ENCODE results near the gene KCNRG. TPM values are rescaled to one million over a fixed set of nuclear protein-coding genes. Genes with fewer than 3 reads are reported as not detected.

KCNRG gene
- total RNA-seq, 1 donor from 2014 or later: 3.1 TPM

GRCh38 chr13:50006426-50007135, 8.7 kb upstream of the KCNRG start:
- Mint-ChIP-seq H3K36me3 (ENCODE audit: low read depth) (peaks cover 70% of the 10 kb centered on the region), H3K27ac (peak overlapping the region; percentile 5), H3K27me3 (no peaks in the 10 kb centered on the region), H3K4me3 (no peak overlapping the region), H3K4me1 (peaks cover 22% of the 10 kb centered on the region), H3K9me3 (no peaks in the 10 kb centered on the region)
- CTCF ChIA-PET: interaction anchor here (1.9 kb wide), 1 partner anchor 905 kb away, joined by 4 read pairs; no protein-coding TSS in a partner anchor
- intact Hi-C loops (cut with micrococcal nuclease): no loop called here
- ATAC-seq (ENCODE audit: low read depth) (no peak), DNase-seq (no peak)
- POLR2A ChIA-PET: interaction anchor here (0.7 to 1.9 kb wide), 2 partner anchors 9 to 72 kb away, joined by 6 to 14 read pairs; partner anchors contain the start of gene TRIM13
- TF ChIP-seq CTCF (IDR thresholded peaks at IDR 0.05): no peak

GRCh38 chr13:50011461-50011860, 3.8 kb upstream of the KCNRG start:
- no peak for DNase-seq
- CTCF ChIA-PET: interaction anchor here (1.0 kb wide), 1 partner anchor 14 kb away, joined by 4 read pairs; the partner anchor contains the start of gene TRIM13
- Mint-ChIP-seq H3K4me1 (peaks cover 27% of the 10 kb centered on the region), H3K4me3 (no peak overlapping the region), H3K27ac (peak overlapping the region; percentile 26), H3K36me3 (ENCODE audit: low read depth) (peaks cover 73% of the 10 kb centered on the region), H3K9me3 (no peaks in the 10 kb centered on the region), H3K27me3 (no peaks in the 10 kb centered on the region)
- intact Hi-C loops (cut with micrococcal nuclease): no loop called here
- TF ChIP-seq CTCF (IDR thresholded peaks at IDR 0.05): no peak
- POLR2A ChIA-PET: interaction anchor here (1.2 to 6.4 kb wide), 4 partner anchors 12 to 71 kb away, joined by 3 to 23 read pairs (median 6); partner anchors contain the start of gene TRIM13
- no peak for ATAC-seq (ENCODE audit: low read depth)

- Mint-ChIP-seq H3K36me3 (ENCODE audit: low read depth) (peaks cover 72% of the 10 kb centered on the region), H3K9me3 (no peaks in the 10 kb centered on the region), H3K27me3 (no peaks in the 10 kb centered on the region), H3K4me1 (peaks cover 29% of the 10 kb centered on the region), H3K4me3 (no peak overlapping the region), H3K27ac (no peak overlapping the region)
- no peak for DNase-seq
- no peak for ATAC-seq (ENCODE audit: low read depth)
- ChIA-PET POLR2A (interaction anchor here (1.3 to 6.4 kb wide), 3 partner anchors 14 to 70 kb away, joined by 5 to 23 read pairs (median 6); partner anchors contain the start of gene TRIM13), CTCF (interaction anchor here (1.0 kb wide), 1 partner anchor 16 kb away, joined by 4 read pairs; the partner anchor contains the start of gene TRIM13)
- intact Hi-C loops (cut with micrococcal nuclease): loop anchor here (2.0 kb wide), 1 partner anchor 16 kb away; the partner anchor contains the start of gene TRIM13
- TF ChIP-seq CTCF (IDR thresholded peaks at IDR 0.05): no peak
Measured at GRCh38 chr13:50012396-50013169, 2.7 kb upstream of the KCNRG start.

- no peak for DNase-seq
- intact Hi-C loops (cut with micrococcal nuclease): no loop called here
- no peak overlapping the region for H3K27ac Mint-ChIP-seq
- TF ChIP-seq CTCF (IDR thresholded peaks at IDR 0.05): no peak
- H3K27me3 Mint-ChIP-seq: no peaks in the 10 kb centered on the region
- ChIA-PET POLR2A (interaction anchor here (1.4 to 6.4 kb wide), 2 partner anchors 17 to 66 kb away, joined by 3 to 23 read pairs; partner anchors contain the start of gene TRIM13), CTCF (no interaction called here)
- H3K36me3 Mint-ChIP-seq (ENCODE audit: low read depth): peaks cover 78% of the 10 kb centered on the region
- peaks cover 33% of the 10 kb centered on the region for H3K4me1 Mint-ChIP-seq
- no peaks in the 10 kb centered on the region for H3K9me3 Mint-ChIP-seq
- H3K4me3 Mint-ChIP-seq: no peak overlapping the region
- no peak for ATAC-seq (ENCODE audit: low read depth)
Measured at GRCh38 chr13:50014386-50014785, 858 bp upstream of the KCNRG start.
